Activated CD4-positive, alpha-beta T cell treated with anti-CD3 and anti-CD28 coated beads, Interleukin-2, amount 10 ng/mL, durations not matched to agents 7 days and 5 days (primary cell): ENCODE measurements around the gene PTPRN2. TPM values are rescaled to one million over a fixed set of nuclear protein-coding genes. Genes with fewer than 3 reads are reported as not detected.

Source experiments
- CTCF ChIA-PET: fragments of 350-600 bp; sonication (Branson Sonifier 250); formaldehyde crosslinking; loops from one replicate; lab custom pipeline; 2021; ENCODE audit warnings: antibody characterized with exemption; lab: Charles Lee
- POLR2A ChIA-PET: fragments of 350-600 bp; sonication (Branson Sonifier 250); formaldehyde crosslinking; loops from one replicate; lab custom pipeline; 2021; ENCODE audit warnings: antibody characterized with exemption; lab: Charles Lee
- DNase-seq: peaks from one replicate; pipeline ENCODE4 v3.0.0-alpha.2; 2020
- H3K27ac Mint-ChIP-seq: one replicate; pipeline ENCODE4 v1.8.0; 2021; ENCODE audit warnings: mild to moderate bottlenecking, moderate library complexity, mixed read lengths
- H3K27me3 Mint-ChIP-seq: one replicate; pipeline ENCODE4 v1.8.0; 2021; ENCODE audit warnings: mixed read lengths
- H3K36me3 Mint-ChIP-seq: one replicate; pipeline ENCODE4 v1.8.0; 2021; ENCODE audit warnings: low read depth, mixed read lengths
- H3K4me1 Mint-ChIP-seq: one replicate; pipeline ENCODE4 v1.8.0; 2021; ENCODE audit warnings: mixed read lengths
- H3K4me3 Mint-ChIP-seq: one replicate; pipeline ENCODE4 v1.8.0; 2021; ENCODE audit warnings: mild to moderate bottlenecking, moderate library complexity, mixed read lengths
- H3K9me3 Mint-ChIP-seq: one replicate; pipeline ENCODE4 v1.8.0; 2021; ENCODE audit warnings: mixed read lengths
- total RNA-seq, 2 experiments: library from RNA; stranded (reverse); gene quantifications; one replicate each; pipeline ENCODE4 v1.2.3, GENCODE V29; 2021

PTPRN2 gene
- total RNA-seq, 2 experiments from 2014 or later = 2.6 to 2.7 TPM

GRCh38 chr7:157559596-157560257 is 1027.9 kb downstream of the PTPRN2 start:
- H3K4me1 Mint-ChIP-seq = no peaks in the 10 kb centered on the region
- ChIA-PET CTCF (interaction anchor here (1.2 kb wide), 1 partner anchor 9 kb away, joined by 5 read pairs; no protein-coding TSS in a partner anchor), POLR2A (no interaction called here)
- H3K27ac Mint-ChIP-seq = no peak overlapping the region
- no peak for DNase-seq
- peaks cover 3% of the 10 kb centered on the region for H3K9me3 Mint-ChIP-seq
- no peaks in the 10 kb centered on the region for H3K36me3 Mint-ChIP-seq
- no peak overlapping the region for H3K4me3 Mint-ChIP-seq
- H3K27me3 Mint-ChIP-seq = no peaks in the 10 kb centered on the region

- ChIA-PET POLR2A (no interaction called here), CTCF (interaction anchor here (1.2 kb wide), 1 partner anchor 10 kb away, joined by 5 read pairs; no protein-coding TSS in a partner anchor)
- Mint-ChIP-seq H3K27me3 (no peaks in the 10 kb centered on the region), H3K9me3 (peaks cover 3% of the 10 kb centered on the region), H3K27ac (no peak overlapping the region), H3K4me1 (no peaks in the 10 kb centered on the region), H3K4me3 (no peak overlapping the region), H3K36me3 (no peaks in the 10 kb centered on the region)
- DNase-seq = no peak
Observed at GRCh38 chr7:157558875-157559595, 1028.6 kb downstream of the PTPRN2 start.

- Mint-ChIP-seq H3K27me3 (no peaks in the 10 kb centered on the region), H3K4me1 (no peaks in the 10 kb centered on the region), H3K9me3 (peaks cover 3% of the 10 kb centered on the region), H3K27ac (no peak overlapping the region), H3K4me3 (no peak overlapping the region), H3K36me3 (no peaks in the 10 kb centered on the region)
- DNase-seq = no peak
- POLR2A ChIA-PET = no interaction called here
- CTCF ChIA-PET = interaction anchor here (0.6 kb wide), 1 partner anchor 61 kb away, joined by 3 read pairs; no protein-coding TSS in a partner anchor
Observed at GRCh38 chr7:157558516-157558874, 1029.1 kb downstream of the PTPRN2 start.

- CTCF ChIA-PET = interaction anchor here (0.6 kb wide), 1 partner anchor 60 kb away, joined by 3 read pairs; no protein-coding TSS in a partner anchor
- H3K9me3 Mint-ChIP-seq = peaks cover 3% of the 10 kb centered on the region
Observed at GRCh38 chr7:157558061-157558460, 1029.6 kb downstream of the PTPRN2 start.

GRCh38 chr7:157557263-157557662 is 1030.4 kb downstream of the PTPRN2 start:
- no peak for DNase-seq
- ChIA-PET POLR2A (no interaction called here), CTCF (no interaction called here)
- H3K9me3 Mint-ChIP-seq = peaks cover 3% of the 10 kb centered on the region
- no peaks in the 10 kb centered on the region for H3K4me1 Mint-ChIP-seq
- H3K4me3 Mint-ChIP-seq = no peak overlapping the region
- no peaks in the 10 kb centered on the region for H3K27me3 Mint-ChIP-seq
- no peaks in the 10 kb centered on the region for H3K36me3 Mint-ChIP-seq
- H3K27ac Mint-ChIP-seq = no peak overlapping the region

More at GRCh38 chr7:157558061-157558460, 1029.6 kb downstream of the PTPRN2 start:
- no peaks in the 10 kb centered on the region for H3K27me3 Mint-ChIP-seq
- no peak overlapping the region for H3K27ac Mint-ChIP-seq
- POLR2A ChIA-PET = no interaction called here
- DNase-seq = no peak
- H3K4me3 Mint-ChIP-seq = no peak overlapping the region
- no peaks in the 10 kb centered on the region for H3K4me1 Mint-ChIP-seq
- H3K36me3 Mint-ChIP-seq = no peaks in the 10 kb centered on the region

- DNase-seq = no peak
- CTCF ChIA-PET = no interaction called here
- H3K27ac Mint-ChIP-seq = no peak overlapping the region
- POLR2A ChIA-PET = no interaction called here
- H3K4me3 Mint-ChIP-seq = no peak overlapping the region
- no peaks in the 10 kb centered on the region for H3K27me3 Mint-ChIP-seq
- no peaks in the 10 kb centered on the region for H3K9me3 Mint-ChIP-seq
- H3K36me3 Mint-ChIP-seq = no peaks in the 10 kb centered on the region
- H3K4me1 Mint-ChIP-seq = no peaks in the 10 kb centered on the region
Observed at GRCh38 chr7:157556642-157556944, 1031.0 kb downstream of the PTPRN2 start.

- DNase-seq = no peak
- ChIA-PET POLR2A (no interaction called here), CTCF (no interaction called here)
- no peaks in the 10 kb centered on the region for H3K4me1 Mint-ChIP-seq
- H3K4me3 Mint-ChIP-seq = no peak overlapping the region
- H3K27ac Mint-ChIP-seq = no peak overlapping the region
- no peaks in the 10 kb centered on the region for H3K36me3 Mint-ChIP-seq
- H3K9me3 Mint-ChIP-seq = no peaks in the 10 kb centered on the region
- H3K27me3 Mint-ChIP-seq = no peaks in the 10 kb centered on the region
Observed at GRCh38 chr7:157555944-157556641, 1031.5 kb downstream of the PTPRN2 start.

- Mint-ChIP-seq H3K27me3 (no peaks in the 10 kb centered on the region), H3K36me3 (no peaks in the 10 kb centered on the region), H3K4me1 (no peaks in the 10 kb centered on the region), H3K27ac (no peak overlapping the region), H3K4me3 (no peak overlapping the region), H3K9me3 (no peaks in the 10 kb centered on the region)
- ChIA-PET POLR2A (no interaction called here), CTCF (no interaction called here)
- no peak for DNase-seq
Observed at GRCh38 chr7:157555313-157555712, 1032.3 kb downstream of the PTPRN2 start.

- CTCF ChIA-PET = no interaction called here
Observed at GRCh38 chr7:157554393-157555238, 1033.0 kb downstream of the PTPRN2 start.

GRCh38 chr7:157553256-157553655 is 1034.4 kb downstream of the PTPRN2 start:
- H3K27ac Mint-ChIP-seq = no peak overlapping the region
- no peaks in the 10 kb centered on the region for H3K36me3 Mint-ChIP-seq
- H3K4me3 Mint-ChIP-seq = no peak overlapping the region
- no peaks in the 10 kb centered on the region for H3K4me1 Mint-ChIP-seq
- no peak for DNase-seq
- H3K9me3 Mint-ChIP-seq = no peaks in the 10 kb centered on the region
- ChIA-PET CTCF (no interaction called here), POLR2A (no interaction called here)
- H3K27me3 Mint-ChIP-seq = no peaks in the 10 kb centered on the region

More at GRCh38 chr7:157554393-157555238, 1033.0 kb downstream of the PTPRN2 start:
- no peak overlapping the region for H3K27ac Mint-ChIP-seq
- POLR2A ChIA-PET = no interaction called here
- H3K4me1 Mint-ChIP-seq = no peaks in the 10 kb centered on the region
- no peak overlapping the region for H3K4me3 Mint-ChIP-seq
- DNase-seq = no peak
- H3K36me3 Mint-ChIP-seq = no peaks in the 10 kb centered on the region
- no peaks in the 10 kb centered on the region for H3K27me3 Mint-ChIP-seq
- no peaks in the 10 kb centered on the region for H3K9me3 Mint-ChIP-seq

GRCh38 chr7:157552295-157552993 is 1035.2 kb downstream of the PTPRN2 start:
- Mint-ChIP-seq H3K36me3 (no peaks in the 10 kb centered on the region), H3K27me3 (no peaks in the 10 kb centered on the region), H3K4me3 (no peak overlapping the region), H3K9me3 (no peaks in the 10 kb centered on the region), H3K4me1 (no peaks in the 10 kb centered on the region), H3K27ac (no peak overlapping the region)
- DNase-seq = no peak
- ChIA-PET CTCF (no interaction called here), POLR2A (no interaction called here)
